ENCODE data around the gene ADAMTS18.

The ADAMTS18 gene

DNA sequence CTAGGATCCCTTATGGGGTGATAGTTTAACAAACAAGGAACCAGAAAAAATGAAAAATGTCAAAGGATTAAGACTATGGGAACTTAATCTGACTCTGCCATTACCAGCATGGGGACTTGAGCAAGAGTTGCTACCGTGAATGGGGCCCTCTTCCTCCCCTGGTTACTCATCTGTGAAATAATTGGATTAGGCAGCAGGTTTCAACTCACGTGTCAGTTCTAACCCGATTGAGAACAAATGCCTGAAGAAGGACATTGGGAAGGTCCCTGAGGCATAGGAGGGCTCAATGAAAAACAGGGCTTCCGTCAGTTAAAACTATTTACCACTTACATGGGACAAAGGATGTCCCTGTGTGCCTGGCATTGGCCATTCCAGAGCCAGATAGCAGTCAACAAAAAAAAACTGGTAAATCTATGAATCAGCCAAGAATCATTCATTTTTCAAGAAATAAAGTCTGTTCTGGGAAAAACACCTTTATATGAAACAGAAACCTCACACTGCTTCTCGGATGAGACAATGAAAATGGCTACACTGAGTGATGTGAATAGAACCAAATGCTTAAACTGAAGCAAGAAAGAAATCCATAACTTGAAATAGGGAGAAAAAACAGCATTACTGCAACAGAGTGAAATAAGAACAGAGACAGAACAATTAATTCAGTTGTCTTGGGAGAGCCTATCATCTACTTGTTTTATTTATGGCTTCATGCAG lies 104.3 kb downstream of the ADAMTS18 start:
- no peaks in the 10 kb centered on the region for H3K79me2 ChIP-seq (ENCODE audit: insufficient read depth, low read length)
- H3K9me2 ChIP-seq (replicated peaks; ENCODE audit: low read depth, low read length): no peaks in the 10 kb centered on the region
- no peak overlapping the region for H2AFZ ChIP-seq (ENCODE audit: low read length)
- H3K4me1 ChIP-seq (ENCODE audit: insufficient read depth, low read length, poor library complexity, severe bottlenecking): no peaks in the 10 kb centered on the region
- H3F3A ChIP-seq (ENCODE audit: low read depth): no peaks in the 10 kb centered on the region
- H3K27me3 ChIP-seq (ENCODE audit: insufficient read depth, low read length, poor library complexity, severe bottlenecking): no peaks in the 10 kb centered on the region
- H3K36me3 ChIP-seq (ENCODE audit: insufficient read depth, low read length): no peaks in the 10 kb centered on the region
- no peak overlapping the region for H3K4me2 ChIP-seq (ENCODE audit: low read depth, low read length, poor library complexity, severe bottlenecking)
- no peak overlapping the region for H3K9ac ChIP-seq (ENCODE audit: low read depth, low read length, poor library complexity, severe bottlenecking)
- H3K9me3 ChIP-seq (ENCODE audit: insufficient read depth, low read depth, low read length): no peaks in the 10 kb centered on the region
- no peak for TF ChIP-seq EZH2phosphoT487 (IDR thresholded peaks at IDR 0.05; ENCODE audit: borderline replicate concordance)
- TF ChIP-seq, protein P1, sequence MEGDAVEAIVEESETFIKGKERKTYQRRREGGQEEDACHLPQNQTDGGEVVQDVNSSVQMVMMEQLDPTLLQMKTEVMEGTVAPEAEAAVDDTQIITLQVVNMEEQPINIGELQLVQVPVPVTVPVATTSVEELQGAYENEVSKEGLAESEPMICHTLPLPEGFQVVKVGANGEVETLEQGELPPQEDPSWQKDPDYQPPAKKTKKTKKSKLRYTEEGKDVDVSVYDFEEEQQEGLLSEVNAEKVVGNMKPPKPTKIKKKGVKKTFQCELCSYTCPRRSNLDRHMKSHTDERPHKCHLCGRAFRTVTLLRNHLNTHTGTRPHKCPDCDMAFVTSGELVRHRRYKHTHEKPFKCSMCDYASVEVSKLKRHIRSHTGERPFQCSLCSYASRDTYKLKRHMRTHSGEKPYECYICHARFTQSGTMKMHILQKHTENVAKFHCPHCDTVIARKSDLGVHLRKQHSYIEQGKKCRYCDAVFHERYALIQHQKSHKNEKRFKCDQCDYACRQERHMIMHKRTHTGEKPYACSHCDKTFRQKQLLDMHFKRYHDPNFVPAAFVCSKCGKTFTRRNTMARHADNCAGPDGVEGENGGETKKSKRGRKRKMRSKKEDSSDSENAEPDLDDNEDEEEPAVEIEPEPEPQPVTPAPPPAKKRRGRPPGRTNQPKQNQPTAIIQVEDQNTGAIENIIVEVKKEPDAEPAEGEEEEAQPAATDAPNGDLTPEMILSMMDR (conservative IDR thresholded peaks at IDR 0.05; ENCODE audit: low read length): no peak
- no peak overlapping the region for H3K4me3 ChIP-seq (ENCODE audit: low read length, poor library complexity, severe bottlenecking)
- no peaks in the 10 kb centered on the region for H4K20me1 ChIP-seq (ENCODE audit: insufficient read depth, low read length, poor library complexity, severe bottlenecking)

DNA sequence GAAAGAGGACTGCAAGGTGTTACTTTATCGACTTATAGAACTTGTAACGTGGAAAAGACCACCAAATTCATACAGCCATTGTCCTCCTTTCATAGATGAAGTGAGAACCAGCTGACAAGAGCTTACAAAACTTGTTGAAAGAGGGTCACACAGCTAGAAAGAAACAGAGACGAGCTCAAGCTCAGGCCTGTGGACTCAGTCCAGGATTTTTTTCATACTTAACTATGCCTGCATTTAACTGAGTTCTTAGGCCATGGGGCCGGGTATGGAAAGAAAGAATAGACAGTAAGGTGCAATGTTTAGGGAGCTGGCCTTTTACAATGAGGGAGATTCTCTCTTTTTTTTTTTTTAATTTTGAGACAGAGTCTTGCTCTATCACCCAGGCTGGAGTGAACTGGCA lies 106.1 kb downstream of the ADAMTS18 start:
- Histone ChIP-seq H3K36me3 (ENCODE audit: insufficient read depth, low read length) (no peaks in the 10 kb centered on the region), H3K4me1 (ENCODE audit: insufficient read depth, low read length, poor library complexity, severe bottlenecking) (peaks cover 14% of the 10 kb centered on the region), H3K9me3 (ENCODE audit: insufficient read depth, low read depth, low read length) (no peaks in the 10 kb centered on the region), H4K20me1 (ENCODE audit: insufficient read depth, low read length, poor library complexity, severe bottlenecking) (no peaks in the 10 kb centered on the region), H3F3A (ENCODE audit: low read depth) (no peaks in the 10 kb centered on the region), H3K9me2 (replicated peaks; ENCODE audit: low read depth, low read length) (no peaks in the 10 kb centered on the region), H3K4me2 (ENCODE audit: low read depth, low read length, poor library complexity, severe bottlenecking) (no peak overlapping the region), H3K9ac (ENCODE audit: low read depth, low read length, poor library complexity, severe bottlenecking) (no peak overlapping the region), H3K79me2 (ENCODE audit: insufficient read depth, low read length) (no peaks in the 10 kb centered on the region), H3K4me3 (ENCODE audit: low read length, poor library complexity, severe bottlenecking) (no peak overlapping the region), H3K27me3 (ENCODE audit: insufficient read depth, low read length, poor library complexity, severe bottlenecking) (no peaks in the 10 kb centered on the region), H2AFZ (ENCODE audit: low read length) (no peak overlapping the region)
- no peak for TF ChIP-seq EZH2phosphoT487 (IDR thresholded peaks at IDR 0.05; ENCODE audit: borderline replicate concordance)
- TF ChIP-seq, protein P1 (conservative IDR thresholded peaks at IDR 0.05; ENCODE audit: low read length): no peak

DNA sequence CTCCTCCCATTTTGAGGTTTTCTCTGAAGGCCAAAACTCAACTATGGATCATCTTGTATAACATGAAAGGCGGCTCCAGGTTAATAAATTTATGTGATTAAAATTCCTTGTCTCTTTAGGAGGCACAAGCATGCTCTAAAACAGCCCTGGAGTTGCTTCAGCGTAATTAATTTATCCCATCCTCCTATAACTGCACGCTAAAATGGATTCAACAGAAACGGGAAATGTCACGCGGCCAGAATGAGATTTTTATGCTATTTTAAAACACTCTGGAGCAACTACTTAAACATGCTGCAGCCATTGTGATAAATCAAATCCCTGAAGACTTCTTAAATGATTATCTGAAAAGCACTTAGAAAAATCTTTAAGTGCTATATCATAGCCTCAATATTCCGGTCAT lies 106.6 kb downstream of the ADAMTS18 start:
- H3K27me3 ChIP-seq (ENCODE audit: insufficient read depth, low read length, poor library complexity, severe bottlenecking): no peaks in the 10 kb centered on the region
- no peaks in the 10 kb centered on the region for H4K20me1 ChIP-seq (ENCODE audit: insufficient read depth, low read length, poor library complexity, severe bottlenecking)
- H3K4me3 ChIP-seq (ENCODE audit: low read length, poor library complexity, severe bottlenecking): no peak overlapping the region
- no peaks in the 10 kb centered on the region for H3K9me3 ChIP-seq (ENCODE audit: insufficient read depth, low read depth, low read length)
- peaks cover 14% of the 10 kb centered on the region for H3K4me1 ChIP-seq (ENCODE audit: insufficient read depth, low read length, poor library complexity, severe bottlenecking)
- no peaks in the 10 kb centered on the region for H3K36me3 ChIP-seq (ENCODE audit: insufficient read depth, low read length)
- no peak for TF ChIP-seq EZH2phosphoT487 (IDR thresholded peaks at IDR 0.05; ENCODE audit: borderline replicate concordance)
- TF ChIP-seq, protein P1 (conservative IDR thresholded peaks at IDR 0.05; ENCODE audit: low read length): no peak
- no peaks in the 10 kb centered on the region for H3K9me2 ChIP-seq (replicated peaks; ENCODE audit: low read depth, low read length)
- no peaks in the 10 kb centered on the region for H3F3A ChIP-seq (ENCODE audit: low read depth)
- H3K4me2 ChIP-seq (ENCODE audit: low read depth, low read length, poor library complexity, severe bottlenecking): no peak overlapping the region
- no peak overlapping the region for H2AFZ ChIP-seq (ENCODE audit: low read length)
- H3K79me2 ChIP-seq (ENCODE audit: insufficient read depth, low read length): no peaks in the 10 kb centered on the region
- H3K9ac ChIP-seq (ENCODE audit: low read depth, low read length, poor library complexity, severe bottlenecking): no peak overlapping the region
